Astrocyte of the cerebellum (primary cell): ENCODE data around the gene RPS6KC1.
"Not testable (repeated sequence)": the region's sequence is repeated elsewhere in the genome, so short reads cannot be mapped to it uniquely, and the experiment has no call there.

Experiments
- DNase-seq: peaks from one replicate; pipeline ENCODE4 v3.0.0-alpha.2; 2011; ENCODE audit warnings: low read depth
- H3K4me3 ChIP-seq: 2 replicates; pipeline ENCODE4 v1.5.1; 2011; ENCODE audit warnings: mild to moderate bottlenecking, low read depth, low read length, moderate library complexity
- in situ Hi-C: cut with HindIII; loops from 2 replicates; pipeline ENCODE4 v1.10.0; 2017; ENCODE audit warnings: low sequenced_read_pairs
- TF ChIP-seq, protein P1 (sequence below): IDR thresholded peaks from 2 replicates; pipeline ENCODE4 v1.5.1; 2012; ENCODE audit warnings: low read length, low read depth, moderate library complexity, mild to moderate bottlenecking; ENCODE audit errors: missing control alignments

The RPS6KC1 gene

DNA sequence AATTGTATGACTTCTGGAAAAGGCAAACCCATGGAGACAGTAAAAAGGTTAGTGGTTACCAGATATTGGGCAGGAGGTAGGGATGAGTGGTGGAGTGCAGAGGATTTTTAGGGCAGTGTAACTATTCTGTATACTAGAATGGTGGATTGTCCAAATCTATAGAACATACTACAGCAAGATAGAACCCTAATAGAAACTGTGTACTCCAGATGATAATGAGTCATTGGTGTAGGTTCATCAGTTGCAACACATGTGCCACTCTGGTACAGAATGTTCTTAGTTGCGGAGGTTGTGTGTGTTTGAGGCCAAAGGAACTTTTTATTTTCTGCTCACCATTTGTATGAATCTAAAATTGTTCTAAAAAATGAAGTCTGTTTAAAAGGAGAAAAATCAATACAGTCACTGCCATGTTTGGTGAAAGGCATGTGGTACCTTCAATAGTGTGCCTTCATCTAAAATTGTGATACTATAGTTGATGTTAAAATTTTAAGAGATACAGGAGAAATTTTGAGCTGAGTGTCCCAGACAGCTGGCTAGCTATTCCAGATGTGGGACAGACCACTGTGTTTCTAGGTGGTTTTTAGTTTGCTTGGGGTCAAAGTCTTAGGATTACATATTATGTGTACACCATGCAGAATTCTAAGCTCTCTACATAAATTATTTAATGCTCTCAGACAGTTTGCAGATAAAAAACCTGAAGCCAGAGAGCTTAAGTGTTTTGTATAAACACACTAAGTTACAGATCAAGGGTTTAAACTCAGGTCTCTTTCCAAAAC is 150.5 kb downstream of the RPS6KC1 start:
- TF ChIP-seq, protein P1, sequence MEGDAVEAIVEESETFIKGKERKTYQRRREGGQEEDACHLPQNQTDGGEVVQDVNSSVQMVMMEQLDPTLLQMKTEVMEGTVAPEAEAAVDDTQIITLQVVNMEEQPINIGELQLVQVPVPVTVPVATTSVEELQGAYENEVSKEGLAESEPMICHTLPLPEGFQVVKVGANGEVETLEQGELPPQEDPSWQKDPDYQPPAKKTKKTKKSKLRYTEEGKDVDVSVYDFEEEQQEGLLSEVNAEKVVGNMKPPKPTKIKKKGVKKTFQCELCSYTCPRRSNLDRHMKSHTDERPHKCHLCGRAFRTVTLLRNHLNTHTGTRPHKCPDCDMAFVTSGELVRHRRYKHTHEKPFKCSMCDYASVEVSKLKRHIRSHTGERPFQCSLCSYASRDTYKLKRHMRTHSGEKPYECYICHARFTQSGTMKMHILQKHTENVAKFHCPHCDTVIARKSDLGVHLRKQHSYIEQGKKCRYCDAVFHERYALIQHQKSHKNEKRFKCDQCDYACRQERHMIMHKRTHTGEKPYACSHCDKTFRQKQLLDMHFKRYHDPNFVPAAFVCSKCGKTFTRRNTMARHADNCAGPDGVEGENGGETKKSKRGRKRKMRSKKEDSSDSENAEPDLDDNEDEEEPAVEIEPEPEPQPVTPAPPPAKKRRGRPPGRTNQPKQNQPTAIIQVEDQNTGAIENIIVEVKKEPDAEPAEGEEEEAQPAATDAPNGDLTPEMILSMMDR: no peak
- no peak for DNase-seq
- in situ Hi-C loops: no loop called here
- H3K4me3 ChIP-seq: no peak overlapping the region

DNA sequence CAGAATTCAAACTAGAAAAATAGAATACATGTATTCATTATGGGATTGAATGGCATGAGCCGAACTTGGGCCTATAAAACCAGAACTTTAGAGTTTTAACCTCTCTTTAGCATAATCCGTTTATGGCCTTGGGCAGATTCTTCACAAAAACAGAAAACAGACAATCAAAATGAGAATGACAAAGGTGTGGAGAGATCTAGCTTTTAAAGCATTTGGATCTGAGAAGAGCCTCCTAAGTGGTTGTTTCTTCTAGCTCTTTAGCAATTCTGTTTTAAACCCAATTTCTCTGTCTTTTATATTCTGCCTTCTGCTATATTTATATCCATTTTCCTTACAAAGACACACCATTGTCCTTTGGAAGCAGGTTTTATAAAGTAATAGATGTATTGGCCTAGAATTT is 160.2 kb downstream of the RPS6KC1 start:
- TF ChIP-seq, protein P1: no peak
- H3K4me3 ChIP-seq: no peak overlapping the region
- in situ Hi-C loops: no loop called here
- no peak for DNase-seq

DNA sequence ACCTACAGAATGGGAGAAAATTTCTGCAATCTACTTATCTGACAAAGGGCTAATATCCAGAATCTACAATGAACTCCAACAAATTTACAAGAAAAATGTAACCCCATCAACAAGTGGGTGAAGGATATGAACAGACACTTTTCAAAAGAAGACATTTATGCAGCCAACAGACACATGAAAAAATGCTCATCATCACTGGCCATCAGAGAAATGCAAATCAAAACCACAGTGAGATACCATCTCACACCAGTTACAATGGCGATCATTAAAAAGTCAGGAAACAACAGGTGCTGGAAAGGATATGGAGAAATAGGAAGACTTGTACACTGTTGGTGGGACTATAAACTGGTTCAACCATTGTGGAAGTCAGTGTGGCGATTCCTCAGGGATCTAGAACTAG is 168.0 kb downstream of the RPS6KC1 start:
- DNase-seq, H3K4me3 ChIP-seq, in situ Hi-C loops: not testable (repeated sequence)

DNA sequence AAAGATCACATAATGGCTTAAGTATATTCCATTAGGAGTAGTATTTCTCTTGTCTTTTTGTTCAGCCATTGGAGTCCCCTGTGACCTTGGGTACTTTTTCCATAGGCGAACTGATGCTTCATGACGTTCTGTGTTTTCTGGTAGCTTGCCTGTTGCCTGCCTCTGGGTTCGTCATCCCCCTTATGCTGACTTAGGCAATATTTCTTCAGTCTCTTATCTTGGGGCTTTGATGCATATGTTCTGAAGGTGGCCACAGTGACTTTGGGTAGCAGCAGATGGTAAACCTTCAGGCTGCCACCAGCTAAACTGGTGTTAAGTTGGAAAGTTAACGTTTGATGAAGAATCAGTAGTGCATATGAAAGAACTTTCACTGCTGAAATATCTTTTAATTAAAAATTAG is 170.2 kb downstream of the RPS6KC1 start:
- H3K4me3 ChIP-seq: no peak overlapping the region
- no peak for DNase-seq
- TF ChIP-seq, protein P1: no peak
- in situ Hi-C loops: no loop called here

DNA sequence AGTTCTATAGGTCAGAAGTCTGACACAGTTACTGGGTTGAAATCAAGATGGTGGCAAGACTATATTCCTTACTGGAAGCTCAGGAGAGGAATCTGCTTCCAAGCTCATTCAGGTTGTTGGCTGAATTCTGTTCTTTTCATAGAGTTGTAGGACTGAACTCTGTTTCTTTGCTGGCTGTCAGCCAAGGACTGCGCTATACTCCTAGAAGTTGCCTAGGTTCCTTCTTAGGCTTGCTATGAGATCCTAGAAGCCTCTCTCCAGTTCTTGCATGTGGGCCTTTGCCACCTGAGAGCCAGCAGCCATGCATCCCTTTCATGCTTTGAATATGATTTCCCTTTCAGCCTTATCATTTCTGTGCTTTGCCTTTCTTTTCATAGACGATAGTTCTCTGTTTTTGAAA is 176.4 kb downstream of the RPS6KC1 start:
- no peak overlapping the region for H3K4me3 ChIP-seq
- in situ Hi-C loops: no loop called here
- TF ChIP-seq, protein P1: no peak
- no peak for DNase-seq

DNA sequence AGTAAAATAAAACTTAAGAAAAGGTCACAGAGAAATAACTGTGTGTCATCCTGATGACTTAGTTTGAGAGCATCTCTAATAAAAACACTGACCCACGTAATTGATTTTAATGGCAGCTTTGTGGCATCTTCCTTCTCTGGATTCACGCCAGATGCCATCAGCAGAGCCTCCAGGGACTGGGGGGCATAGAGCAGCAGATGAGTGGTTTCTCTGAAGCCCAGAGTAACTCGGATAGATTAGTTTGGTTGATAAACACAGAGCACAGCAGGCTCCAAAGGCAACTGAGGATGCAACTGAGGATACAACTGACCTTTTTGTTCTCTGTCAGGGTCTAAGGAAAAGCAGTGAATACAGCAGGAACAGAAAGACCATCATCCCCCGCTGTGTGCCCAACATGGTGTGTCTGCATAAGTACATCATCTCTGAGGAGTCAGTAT is 180.8 kb downstream of the RPS6KC1 start:
- in situ Hi-C loops: no loop called here
- H3K4me3 ChIP-seq: no peak overlapping the region
- no peak for DNase-seq
- TF ChIP-seq, protein P1: no peak

DNA sequence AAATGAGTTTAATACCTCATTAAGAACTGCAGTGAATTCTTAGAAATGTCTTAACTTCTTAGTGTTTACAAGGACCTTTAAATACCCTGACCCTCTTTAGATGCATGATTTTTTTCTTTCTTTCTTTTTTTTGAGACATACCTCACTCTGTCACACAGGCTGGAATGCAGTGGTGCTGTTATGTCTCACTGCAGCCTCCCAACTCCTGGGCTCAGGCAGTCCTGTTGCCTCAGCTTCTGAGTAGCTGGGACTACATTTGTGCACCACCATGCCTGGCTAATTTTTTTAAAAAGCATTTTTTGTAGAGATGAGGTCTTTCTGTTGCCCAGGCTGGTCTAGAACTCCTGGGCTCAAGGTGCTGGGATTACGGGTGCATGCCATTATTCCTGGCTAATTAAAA is 191.8 kb downstream of the RPS6KC1 start:
- TF ChIP-seq, protein P1: no peak
- in situ Hi-C loops: no loop called here
- H3K4me3 ChIP-seq: no peak overlapping the region
- DNase-seq: no peak
